Left ventricle myocardium inferior (tissue), 1 donor: ENCODE measurements around the gene NOS1AP. TPM values are rescaled to one million over a fixed set of nuclear protein-coding genes. Genes with fewer than 3 reads are reported as not detected.
A peak's percentile ranks its signal among the peaks of the same experiment; 100 is the strongest.

ENCODE experiments used
- DNase-seq: peaks from one replicate; pipeline ENCODE4 v3.0.0-alpha.2; 2020
- H3K27ac ChIP-seq: fragments of 200-600 bp; replicated peaks from 2 replicates; pipeline ENCODE4 v1.8.0; 2021
- H3K27me3 ChIP-seq: fragments of 200-600 bp; 2 replicates; pipeline ENCODE4 v1.8.0; 2021; ENCODE audit warnings: low read depth
- H3K36me3 ChIP-seq: fragments of 200-600 bp; 2 replicates; pipeline ENCODE4 v1.8.0; 2021
- H3K4me1 ChIP-seq: fragments of 200-600 bp; 2 replicates; pipeline ENCODE4 v1.8.0; 2021
- H3K4me3 ChIP-seq: fragments of 200-600 bp; 2 replicates; pipeline ENCODE4 v1.8.0; 2021; ENCODE audit warnings: mild to moderate bottlenecking, moderate library complexity
- H3K9me3 ChIP-seq: fragments of 200-600 bp; replicated peaks from 2 replicates; pipeline ENCODE4 v1.8.0; 2021
- intact Hi-C: fragments of 100-400 bp; cut with micrococcal nuclease; formaldehyde crosslinking; loops from one replicate; pipeline ENCODE4 v1.11.0; 2022
- total RNA-seq: library from RNA; stranded (reverse); fragmentation: NEBNext Ultra II Directional; extraction: Animal tissue kit (Norgen Biotek cat#: 25700); gene quantifications from one replicate; pipeline ENCODE4 v1.2.1, GENCODE V29; 2021
- TF ChIP-seq, protein P1 (sequence below): fragments of 200-600 bp; IDR thresholded peaks from 2 replicates; pipeline ENCODE4 v1.8.0; 2021; ENCODE audit warnings: antibody characterized with exemption, mild to moderate bottlenecking, borderline replicate concordance
- donor health status: DM: no; HTN: yes; CAD: no; lungs with severe emphysema.

Gene NOS1AP
- total RNA-seq, 1 donor from 2014 or later = 6.2 TPM

DNA sequence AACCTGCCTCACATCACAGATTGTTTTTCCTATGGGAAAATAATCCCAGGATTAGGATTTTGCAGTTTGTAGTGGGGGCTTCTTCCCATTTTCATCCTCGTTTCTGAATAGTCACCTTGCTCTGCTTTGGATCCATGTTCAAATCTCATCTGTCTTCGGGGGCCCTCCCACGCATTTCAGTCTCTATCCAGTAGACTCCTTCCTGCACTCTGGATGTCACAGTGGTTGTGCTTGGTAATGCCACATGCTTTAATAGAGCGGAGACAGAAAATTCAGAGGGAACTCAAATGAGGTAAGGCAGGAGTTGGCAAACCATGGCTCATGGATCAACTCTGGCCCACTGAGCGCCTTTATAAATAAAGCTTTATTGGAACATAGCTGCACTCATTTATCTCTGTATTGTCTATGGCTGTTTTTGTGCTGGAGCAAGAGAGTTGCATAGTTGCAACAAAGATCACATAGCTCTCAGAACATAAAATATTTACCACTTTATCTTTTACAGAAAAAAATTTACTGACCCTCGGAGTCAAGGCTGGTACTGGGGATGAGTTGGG, 206.2 kb downstream of the NOS1AP start:
- Histone ChIP-seq H3K36me3 (no peaks in the 10 kb centered on the region), H3K9me3 (no peaks in the 10 kb centered on the region), H3K27me3 (no peaks in the 10 kb centered on the region), H3K27ac (no peak overlapping the region), H3K4me3 (no peak overlapping the region), H3K4me1 (peaks cover 10% of the 10 kb centered on the region)
- DNase-seq = no peak
- intact Hi-C loops = loop anchor here (5.0 kb wide), 1 partner anchor 218 kb away; no protein-coding TSS in a partner anchor
- TF ChIP-seq, protein P1, sequence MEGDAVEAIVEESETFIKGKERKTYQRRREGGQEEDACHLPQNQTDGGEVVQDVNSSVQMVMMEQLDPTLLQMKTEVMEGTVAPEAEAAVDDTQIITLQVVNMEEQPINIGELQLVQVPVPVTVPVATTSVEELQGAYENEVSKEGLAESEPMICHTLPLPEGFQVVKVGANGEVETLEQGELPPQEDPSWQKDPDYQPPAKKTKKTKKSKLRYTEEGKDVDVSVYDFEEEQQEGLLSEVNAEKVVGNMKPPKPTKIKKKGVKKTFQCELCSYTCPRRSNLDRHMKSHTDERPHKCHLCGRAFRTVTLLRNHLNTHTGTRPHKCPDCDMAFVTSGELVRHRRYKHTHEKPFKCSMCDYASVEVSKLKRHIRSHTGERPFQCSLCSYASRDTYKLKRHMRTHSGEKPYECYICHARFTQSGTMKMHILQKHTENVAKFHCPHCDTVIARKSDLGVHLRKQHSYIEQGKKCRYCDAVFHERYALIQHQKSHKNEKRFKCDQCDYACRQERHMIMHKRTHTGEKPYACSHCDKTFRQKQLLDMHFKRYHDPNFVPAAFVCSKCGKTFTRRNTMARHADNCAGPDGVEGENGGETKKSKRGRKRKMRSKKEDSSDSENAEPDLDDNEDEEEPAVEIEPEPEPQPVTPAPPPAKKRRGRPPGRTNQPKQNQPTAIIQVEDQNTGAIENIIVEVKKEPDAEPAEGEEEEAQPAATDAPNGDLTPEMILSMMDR = no peak

DNA sequence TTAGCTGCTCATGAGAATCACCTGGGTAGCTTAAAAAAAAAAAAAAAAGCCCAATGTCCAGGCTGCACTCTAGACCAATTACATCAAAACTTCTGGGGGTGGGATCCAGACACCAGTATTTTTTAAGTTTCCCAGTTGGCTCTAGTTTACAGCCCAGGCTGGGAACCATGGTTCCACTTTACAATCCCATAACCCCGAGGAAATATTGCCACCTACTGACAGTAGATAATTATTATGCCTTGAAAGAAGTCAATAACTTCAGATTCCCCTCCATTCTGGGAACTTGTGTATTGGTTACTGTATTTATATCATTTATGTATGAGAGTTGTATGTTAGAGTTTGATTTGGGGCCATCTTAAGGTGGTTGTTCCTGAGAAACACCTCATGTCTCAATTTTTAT, 207.0 kb downstream of the NOS1AP start:
- Histone ChIP-seq H3K9me3 (no peaks in the 10 kb centered on the region), H3K4me3 (no peak overlapping the region), H3K27ac (no peak overlapping the region), H3K36me3 (no peaks in the 10 kb centered on the region), H3K27me3 (no peaks in the 10 kb centered on the region), H3K4me1 (peaks cover 10% of the 10 kb centered on the region)
- DNase-seq = no peak
- intact Hi-C loops = loop anchor here (5.0 kb wide), 1 partner anchor 219 kb away; no protein-coding TSS in a partner anchor
- TF ChIP-seq, protein P1 = peak; percentile 51

DNA sequence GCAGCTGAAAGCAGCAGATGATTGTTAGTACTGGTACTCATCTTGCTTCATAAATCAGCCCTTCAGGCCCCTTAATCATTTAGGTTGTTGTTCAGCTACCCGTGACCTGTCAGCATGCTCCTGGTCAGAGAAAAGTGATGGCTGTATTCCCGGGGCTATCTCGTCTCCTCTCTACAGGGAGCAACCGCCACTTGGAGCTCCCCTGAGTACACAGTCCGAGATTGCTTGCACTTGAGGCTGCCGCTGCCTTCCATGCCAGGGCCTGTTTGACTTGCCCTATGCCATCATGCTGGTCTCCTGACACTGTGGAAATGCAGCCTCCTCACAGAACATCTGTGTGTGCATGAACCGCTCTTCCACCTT, 209.6 kb downstream of the NOS1AP start:
- Histone ChIP-seq H3K4me1 (peaks cover 25% of the 10 kb centered on the region), H3K36me3 (no peaks in the 10 kb centered on the region), H3K9me3 (no peaks in the 10 kb centered on the region), H3K4me3 (no peak overlapping the region), H3K27ac (peak overlapping the region; percentile 69), H3K27me3 (no peaks in the 10 kb centered on the region)
- intact Hi-C loops = loop anchor here (5.0 kb wide), 1 partner anchor 222 kb away; no protein-coding TSS in a partner anchor
- TF ChIP-seq, protein P1 = no peak
- peak; percentile 57 for DNase-seq

DNA sequence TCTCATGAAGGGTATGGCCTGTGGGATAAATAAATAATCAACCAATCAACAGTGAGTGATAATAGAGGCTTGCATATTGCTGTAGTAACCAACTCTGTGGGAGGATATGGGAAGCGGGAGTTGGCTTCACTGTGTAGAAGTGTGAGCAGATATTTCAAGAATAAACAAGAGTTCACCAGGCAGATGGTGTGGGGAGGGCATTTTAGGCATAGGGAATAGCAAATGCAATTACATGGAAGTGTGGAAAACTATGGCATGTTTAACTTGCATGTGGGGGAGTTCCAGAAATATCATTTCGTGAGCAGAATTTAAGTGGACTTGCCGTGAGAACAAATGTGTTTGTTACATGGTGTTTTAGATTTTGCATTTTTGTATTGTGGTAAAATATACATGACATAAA, 211.9 kb downstream of the NOS1AP start:
- DNase-seq = no peak
- no peak overlapping the region for H3K27ac ChIP-seq
- H3K4me1 ChIP-seq = peaks cover 48% of the 10 kb centered on the region
- no peaks in the 10 kb centered on the region for H3K27me3 ChIP-seq
- H3K4me3 ChIP-seq = no peak overlapping the region
- H3K9me3 ChIP-seq = no peaks in the 10 kb centered on the region
- intact Hi-C loops = no loop called here
- TF ChIP-seq, protein P1 = no peak
- no peaks in the 10 kb centered on the region for H3K36me3 ChIP-seq

DNA sequence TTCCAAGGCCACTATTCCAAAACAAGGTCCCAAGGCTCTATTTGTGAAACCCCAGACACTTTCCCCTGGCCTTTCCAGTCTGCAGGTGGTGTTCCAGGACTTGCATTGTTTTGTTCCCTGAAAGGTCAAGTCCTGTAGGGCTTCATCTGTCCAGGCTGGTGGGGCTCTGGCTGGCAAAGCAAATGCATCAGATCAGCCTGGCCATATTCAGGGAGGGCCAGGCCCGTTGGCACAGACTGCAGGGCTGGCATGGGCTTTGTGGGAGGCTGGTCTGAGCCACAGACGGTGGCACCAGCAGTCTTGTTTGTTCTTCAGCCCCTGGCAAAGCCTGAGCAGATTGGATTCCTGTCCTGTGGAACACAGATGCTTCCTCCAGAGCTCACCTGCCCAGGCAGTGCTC, 214.2 kb downstream of the NOS1AP start:
- no peaks in the 10 kb centered on the region for H3K27me3 ChIP-seq
- H3K9me3 ChIP-seq = no peaks in the 10 kb centered on the region
- H3K27ac ChIP-seq = peak overlapping the region; percentile 78
- TF ChIP-seq, protein P1 = no peak
- peaks cover 49% of the 10 kb centered on the region for H3K4me1 ChIP-seq
- no peak overlapping the region for H3K4me3 ChIP-seq
- peak; percentile 33 for DNase-seq
- intact Hi-C loops = no loop called here
- H3K36me3 ChIP-seq = no peaks in the 10 kb centered on the region
